Natural killer cell (primary cell): ENCODE results near the gene TCEANC2. TPM values are rescaled to one million over a fixed set of nuclear protein-coding genes. Genes with fewer than 3 reads are reported as not detected.

Experiments
- ATAC-seq, 3 donors: fragments of 150-1000 bp in 2 of 3; fragments of 200-7000 bp in 1 of 3; cut with Tn5 transposase; 1 replicate in 1 of 3; 2 replicates in 2 of 3; pipeline ENCODE4 v1.10.0; 2021; ENCODE audit warnings: mild to moderate bottlenecking in 2 of 3, moderate library complexity in 2 of 3
- DNase-seq, 2 donors: peaks; one replicate each; pipeline versions ENCODE4 v3.0.0 to v3.0.0-alpha.2; 2013 to 2021; ENCODE audit warnings: mixed read lengths in 1 of 2
- H3K27ac ChIP-seq: one replicate; pipeline ENCODE4 v1.5.1; 2013; ENCODE audit warnings: mild to moderate bottlenecking, low read length
- H3K27me3 ChIP-seq: one replicate; pipeline ENCODE4 v1.6.1; 2013; ENCODE audit warnings: low read length; ENCODE audit not compliant: control insufficient read depth, insufficient read depth
- H3K36me3 ChIP-seq: one replicate; pipeline ENCODE4 v1.6.1; 2013; ENCODE audit warnings: low read length; ENCODE audit not compliant: control insufficient read depth, insufficient read depth
- H3K4me1 ChIP-seq: one replicate; pipeline ENCODE4 v1.6.1; 2013; ENCODE audit warnings: low read length; ENCODE audit not compliant: control insufficient read depth, insufficient read depth
- H3K4me3 ChIP-seq: one replicate; pipeline ENCODE4 v1.5.1; 2013; ENCODE audit warnings: low read length
- H3K9me3 ChIP-seq: one replicate; pipeline ENCODE4 v1.6.1; 2013; ENCODE audit warnings: low read length; ENCODE audit not compliant: control insufficient read depth, insufficient read depth
- H3K27ac Mint-ChIP-seq, 2 donors: one replicate each; pipeline ENCODE4 v1.8.0; 2022; ENCODE audit warnings: mild to moderate bottlenecking in 2 of 2, mixed read lengths in 2 of 2, moderate library complexity in 1 of 2
- H3K27me3 Mint-ChIP-seq, 2 donors: one replicate each; pipeline ENCODE4 v1.8.0; 2022; ENCODE audit warnings: low read depth in 2 of 2, mixed read lengths in 2 of 2
- H3K36me3 Mint-ChIP-seq: one replicate; pipeline ENCODE4 v1.8.0; 2022; ENCODE audit warnings: mixed read lengths
- H3K4me1 Mint-ChIP-seq, 2 donors: one replicate each; pipeline ENCODE4 v1.8.0; 2022; ENCODE audit warnings: mixed read lengths in 2 of 2
- H3K4me3 Mint-ChIP-seq: one replicate; pipeline ENCODE4 v1.8.0; 2022; ENCODE audit warnings: mild to moderate bottlenecking, moderate library complexity, mixed read lengths
- H3K9me3 Mint-ChIP-seq, 2 donors: one replicate each; pipeline ENCODE4 v1.8.0; 2022; ENCODE audit warnings: mixed read lengths in 2 of 2
- CTCF ChIP-seq: fragments of 200-600 bp; IDR thresholded peaks from one replicate; pipeline ENCODE4 v1.8.0; 2022; ENCODE audit warnings: antibody characterized with exemption
- WGBS: methylation state at CpG from one replicate; pipeline ENCODE4 v1.1.7; 2013; ENCODE audit warnings: missing lambda C conversion rate; ENCODE audit not compliant: insufficient coverage; 5-methylcytosine and 5-hydroxymethylcytosine counted together
- intact Hi-C: fragments of 100-400 bp; cut with micrococcal nuclease; formaldehyde crosslinking; loops from one replicate; pipeline ENCODE4 v1.14.2; 2022
- total RNA-seq, 4 donors: library from RNA; stranded (reverse); fragments of 120-200 nt in 1 of 4; gene quantifications; one replicate each; pipeline versions ENCODE4 v1.2.3 to v1.2.4, GENCODE V29; 2013 to 2022

The TCEANC2 gene
- total RNA-seq, 3 donors from 2014 or later (not counting 1 experiment from before 2014, with no cell fraction given) = 5.1 to 9.5 (median 7.3) TPM

GRCh38 chr1:54127594-54128300, 74.3 kb downstream of the TCEANC2 start:
- ATAC-seq (no peak), DNase-seq (no peak)
- no peaks in the 10 kb centered on the region for H3K36me3 Mint-ChIP-seq
- TF ChIP-seq CTCF = no peak
- Histone ChIP-seq H3K36me3 (no peaks in the 10 kb centered on the region), H3K4me3 (no peak overlapping the region), H3K4me1 (no peaks in the 10 kb centered on the region), H3K27me3 (no peaks in the 10 kb centered on the region), H3K9me3 (no peaks in the 10 kb centered on the region), H3K27ac (no peak overlapping the region)
- no peaks in the 10 kb centered on the region for H3K9me3 Mint-ChIP-seq
- no peaks in the 10 kb centered on the region for H3K4me1 Mint-ChIP-seq
- H3K27ac Mint-ChIP-seq = no peak overlapping the region
- H3K4me3 Mint-ChIP-seq = no peak overlapping the region
- H3K27me3 Mint-ChIP-seq = peaks cover 3 to 6% of the 10 kb centered on the region in 2 donors
- intact Hi-C loops = loop anchor here (10.0 kb wide), 1 partner anchor 277 kb away; the partner anchor contains the start of gene SSBP3
- 83% methylated on average over 7 of the region's 7 CpGs for WGBS

GRCh38 chr1:54129858-54130257, 76.5 kb downstream of the TCEANC2 start:
- no peaks in the 10 kb centered on the region for H3K9me3 ChIP-seq
- no peak overlapping the region for H3K4me3 Mint-ChIP-seq
- H3K27me3 Mint-ChIP-seq = peaks cover 3 to 6% of the 10 kb centered on the region in 2 donors
- no peaks in the 10 kb centered on the region for H3K4me1 Mint-ChIP-seq
- no peaks in the 10 kb centered on the region for H3K9me3 Mint-ChIP-seq
- ATAC-seq (no peak), DNase-seq (no peak)
- H3K36me3 ChIP-seq = no peaks in the 10 kb centered on the region
- H3K27me3 ChIP-seq = no peaks in the 10 kb centered on the region
- H3K4me1 ChIP-seq = no peaks in the 10 kb centered on the region
- H3K4me3 ChIP-seq = no peak overlapping the region
- 76% methylated on average over 2 of the region's 2 CpGs for WGBS
- H3K36me3 Mint-ChIP-seq = no peaks in the 10 kb centered on the region
- intact Hi-C loops = loop anchor here (10.0 kb wide), 1 partner anchor 275 kb away; the partner anchor contains the start of gene SSBP3
- no peak overlapping the region for H3K27ac ChIP-seq
- H3K27ac Mint-ChIP-seq = no peak overlapping the region
- no peak for TF ChIP-seq CTCF

- Histone ChIP-seq H3K4me1 (no peaks in the 10 kb centered on the region), H3K27ac (no peak overlapping the region), H3K4me3 (no peak overlapping the region), H3K36me3 (no peaks in the 10 kb centered on the region), H3K27me3 (no peaks in the 10 kb centered on the region), H3K9me3 (no peaks in the 10 kb centered on the region)
- ATAC-seq = no peak
- H3K9me3 Mint-ChIP-seq = no peaks in the 10 kb centered on the region
- peaks cover 3 to 6% of the 10 kb centered on the region in 2 donors for H3K27me3 Mint-ChIP-seq
- TF ChIP-seq CTCF = no peak
- 78% methylated on average over 2 of the region's 2 CpGs for WGBS
- H3K27ac Mint-ChIP-seq = no peak overlapping the region
- intact Hi-C loops = no loop called here
- no peaks in the 10 kb centered on the region for H3K4me1 Mint-ChIP-seq
- no peak for DNase-seq
- H3K36me3 Mint-ChIP-seq = no peaks in the 10 kb centered on the region
- H3K4me3 Mint-ChIP-seq = no peak overlapping the region
These were observed 78.0 kb downstream of the TCEANC2 start for GRCh38 chr1:54131419-54131818.

- H3K36me3 ChIP-seq = no peaks in the 10 kb centered on the region
- H3K27me3 Mint-ChIP-seq = peaks cover 3 to 6% of the 10 kb centered on the region in 2 donors
- H3K9me3 Mint-ChIP-seq = no peaks in the 10 kb centered on the region
- intact Hi-C loops = no loop called here
- H3K4me3 Mint-ChIP-seq = no peak overlapping the region
- 85% methylated on average over 1 of the region's 2 CpGs for WGBS
- no peak for TF ChIP-seq CTCF
- no peak overlapping the region for H3K27ac Mint-ChIP-seq
- no peak overlapping the region for H3K4me3 ChIP-seq
- H3K4me1 ChIP-seq = no peaks in the 10 kb centered on the region
- no peaks in the 10 kb centered on the region for H3K4me1 Mint-ChIP-seq
- ATAC-seq = no peak
- H3K9me3 ChIP-seq = no peaks in the 10 kb centered on the region
- no peak overlapping the region for H3K27ac ChIP-seq
- H3K27me3 ChIP-seq = no peaks in the 10 kb centered on the region
- DNase-seq = no peak
- no peaks in the 10 kb centered on the region for H3K36me3 Mint-ChIP-seq
These were observed 79.1 kb downstream of the TCEANC2 start for GRCh38 chr1:54132495-54132894.
